Stimulated activated CD8-positive, alpha-beta memory T cell treated with anti-CD3 and anti-CD28 coated beads, Interleukin-4, amount 100 ng/mL, for 4 hours (primary cell): ENCODE results near the gene TCEAL1.
"Not testable (repeated sequence)": the region's sequence is repeated elsewhere in the genome, so short reads cannot be mapped to it uniquely, and the experiment has no call there.

Experiments used
- DNase-seq, 2 donors: peaks; one replicate each; pipeline ENCODE4 v3.0.0-alpha.2; 2020; ENCODE audit warnings: low read depth in 2 of 2, low spot score in 1 of 2

TCEAL1 gene, protein sequence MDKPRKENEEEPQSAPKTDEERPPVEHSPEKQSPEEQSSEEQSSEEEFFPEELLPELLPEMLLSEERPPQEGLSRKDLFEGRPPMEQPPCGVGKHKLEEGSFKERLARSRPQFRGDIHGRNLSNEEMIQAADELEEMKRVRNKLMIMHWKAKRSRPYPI

DNA sequence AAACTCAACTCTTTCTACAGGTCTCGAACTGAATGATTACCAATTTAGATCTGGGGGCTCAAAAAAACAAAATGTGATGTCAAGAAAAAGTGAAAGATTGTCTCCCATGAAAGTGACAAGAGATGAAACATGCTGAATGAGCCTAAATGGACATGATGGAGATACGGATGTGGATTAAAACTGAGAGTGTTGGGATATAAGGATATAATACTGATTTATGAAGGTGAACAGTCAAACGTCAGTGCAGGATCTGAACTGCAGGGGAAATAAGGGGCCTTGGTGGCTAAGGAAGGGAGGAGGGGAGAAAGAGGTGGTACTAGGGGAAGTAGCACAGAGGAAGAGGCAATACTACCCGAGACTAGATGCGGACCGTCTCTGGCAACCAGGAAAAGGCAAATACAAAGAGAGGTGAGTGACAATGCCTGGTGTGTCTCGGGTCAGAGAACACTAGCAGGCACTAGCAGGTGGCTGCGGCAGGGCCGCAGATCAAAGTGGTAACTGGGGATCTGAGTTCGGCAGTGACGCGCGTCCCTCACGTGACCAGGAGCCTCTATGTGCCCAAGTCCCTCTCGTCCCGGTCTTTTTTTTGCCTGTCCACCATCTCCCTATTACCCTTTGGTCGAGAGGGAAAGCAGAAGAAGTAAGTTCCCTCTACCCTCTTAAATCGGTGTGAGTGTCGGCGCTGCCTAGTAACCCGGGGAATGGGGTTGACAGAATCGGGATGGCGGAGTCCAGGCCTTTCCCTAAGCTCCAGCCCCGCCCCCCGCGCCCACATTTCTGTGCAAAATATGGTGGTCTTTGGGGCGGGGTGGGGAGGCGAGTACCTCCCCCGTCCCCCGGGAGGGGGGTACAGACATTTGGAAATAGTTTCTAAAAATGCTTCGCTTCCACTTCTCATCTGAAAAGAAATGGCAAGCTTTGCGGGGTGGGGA lies at the start of gene TCEAL1:
TSS of gene TCEAL1 (plus strand) at position 590 of the 932 bp plus-strand sequence. CDS start 942 bp downstream, outside the sequence.
- DNase-seq = no peak

GRCh38 chrX:103584596-103584995 lies 44.2 kb upstream of the TCEAL1 start:
- no peak for DNase-seq

GRCh38 chrX:103585411-103586313 lies 43.1 kb upstream of the TCEAL1 start, which contains the start of gene TCEAL4:
TCEAL4 (plus strand) TSS chrX:103585515; CDS start chrX:103586676, 1,161 bp downstream.
- peak in 1 of 2 donors; percentile 26 for DNase-seq

DNA sequence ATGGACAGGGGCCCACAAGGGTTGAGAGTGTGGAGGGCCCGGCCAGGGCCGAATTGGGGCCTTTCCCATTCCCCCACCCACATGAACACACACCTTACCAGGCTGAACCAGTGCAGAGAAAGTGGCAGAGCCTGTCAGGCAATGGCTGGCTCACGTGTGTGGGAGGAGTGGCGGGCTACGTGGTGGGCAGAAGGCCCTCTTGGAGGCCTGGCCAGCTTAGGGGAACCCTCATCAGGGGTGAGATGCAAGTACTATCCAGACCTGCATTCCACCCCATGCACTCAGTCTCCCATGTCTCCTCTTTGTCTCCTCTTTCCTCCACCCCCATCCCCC lies 42.5 kb upstream of the TCEAL1 start:
- DNase-seq = no peak

DNA sequence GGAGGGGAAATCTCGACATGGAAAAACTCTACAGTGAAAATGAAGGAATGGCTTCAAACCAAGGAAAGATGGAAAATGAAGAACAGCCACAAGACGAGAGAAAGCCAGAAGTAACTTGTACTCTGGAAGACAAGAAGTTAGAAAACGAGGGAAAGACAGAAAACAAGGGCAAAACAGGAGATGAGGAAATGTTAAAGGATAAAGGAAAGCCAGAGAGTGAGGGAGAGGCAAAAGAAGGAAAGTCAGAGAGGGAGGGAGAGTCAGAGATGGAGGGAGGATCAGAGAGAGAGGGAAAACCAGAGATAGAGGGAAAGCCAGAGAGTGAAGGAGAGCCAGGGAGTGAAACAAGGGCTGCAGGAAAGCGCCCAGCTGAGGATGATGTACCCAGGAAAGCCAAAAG lies 42.1 kb upstream of the TCEAL1 start:
- no peak for DNase-seq

GRCh38 chrX:103592295-103592694 lies 36.5 kb upstream of the TCEAL1 start:
- not testable (repeated sequence) for DNase-seq

GRCh38 chrX:103595202-103595601 lies 33.6 kb upstream of the TCEAL1 start:
- DNase-seq = not testable (repeated sequence)

- DNase-seq = no peak
Observed at GRCh38 chrX:103607364-103608305, 21.1 kb upstream of the TCEAL1 start, which contains the start of gene TCEAL3. TCEAL3 (plus strand) TSS chrX:103607963; CDS start chrX:103609065, 1,102 bp downstream.

- no peak for DNase-seq
Observed at GRCh38 chrX:103608306-103608963, 20.3 kb upstream of the TCEAL1 start.

GRCh38 chrX:103610282-103610681 lies 18.5 kb upstream of the TCEAL1 start:
- no peak for DNase-seq

- DNase-seq = no peak
Observed at GRCh38 chrX:103613362-103613890, 15.3 kb upstream of the TCEAL1 start.

DNA sequence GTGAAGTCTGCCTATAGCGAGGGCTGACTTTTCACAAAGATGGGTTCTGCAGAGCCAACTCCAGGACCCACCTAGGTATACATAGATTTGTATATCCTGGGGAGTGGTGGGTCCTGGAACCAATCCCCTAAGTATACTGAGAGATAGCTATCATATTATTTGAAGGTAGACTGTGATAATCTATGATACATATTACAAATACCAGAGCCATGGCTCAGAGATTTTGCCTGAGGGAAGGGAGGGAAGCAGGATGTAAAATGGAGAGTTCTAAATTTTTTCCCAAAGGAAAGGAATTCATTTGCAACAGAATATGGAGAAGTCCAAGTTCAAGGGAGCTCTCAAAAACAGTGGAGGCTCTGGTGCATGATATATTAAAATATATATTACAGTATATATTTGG lies 13.8 kb upstream of the TCEAL1 start:
- DNase-seq = no peak

- DNase-seq = no peak
Observed at GRCh38 chrX:103615781-103616371, 12.9 kb upstream of the TCEAL1 start.

DNA sequence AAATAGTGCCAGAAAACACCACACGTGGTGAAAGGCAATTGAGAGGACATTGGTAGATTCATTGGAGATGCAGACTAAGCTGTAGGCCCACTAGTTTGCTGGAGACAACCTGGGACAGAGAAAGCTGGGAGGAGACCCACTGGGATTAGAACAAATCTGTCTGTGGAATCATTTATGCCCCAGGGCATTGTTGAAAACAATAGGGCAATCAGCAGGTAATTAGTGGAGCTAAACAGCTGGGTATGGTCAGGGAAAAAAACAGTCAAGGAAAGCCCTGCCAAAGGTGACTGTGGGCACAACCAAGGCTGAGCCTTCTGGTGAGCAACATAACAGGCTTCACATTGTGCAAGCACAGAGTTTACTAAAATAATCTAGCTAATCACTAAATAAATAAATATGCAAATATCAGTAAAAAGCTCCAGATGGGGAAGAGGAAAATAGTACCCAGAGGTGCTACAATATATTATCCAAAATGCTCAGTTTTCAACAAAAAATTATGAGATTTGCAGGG lies 12.0 kb upstream of the TCEAL1 start:
- no peak for DNase-seq

GRCh38 chrX:103624111-103624510 lies 4.7 kb upstream of the TCEAL1 start:
- DNase-seq = no peak

DNA sequence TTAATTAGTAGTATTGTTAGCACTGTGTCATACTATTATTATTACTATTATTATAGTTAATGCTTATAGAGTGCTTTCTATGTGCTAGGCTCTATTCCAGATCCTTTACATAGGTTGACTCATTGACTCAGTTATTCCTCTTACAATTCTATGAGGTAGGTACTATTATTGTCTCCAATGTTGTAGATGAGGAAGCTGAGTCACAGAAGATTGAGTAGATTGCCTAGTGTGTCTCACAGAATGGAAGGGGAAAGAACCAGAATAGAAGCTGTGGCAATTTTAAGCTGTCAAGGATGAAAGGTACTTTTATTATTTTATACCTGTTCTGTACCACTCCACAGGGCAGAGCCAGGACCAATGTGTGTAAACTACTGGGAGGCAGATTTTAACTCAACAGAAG lies 1.9 kb upstream of the TCEAL1 start:
- no peak for DNase-seq

- no peak for DNase-seq
Observed at GRCh38 chrX:103629318-103630170, 769 bp downstream of the TCEAL1 start.

DNA sequence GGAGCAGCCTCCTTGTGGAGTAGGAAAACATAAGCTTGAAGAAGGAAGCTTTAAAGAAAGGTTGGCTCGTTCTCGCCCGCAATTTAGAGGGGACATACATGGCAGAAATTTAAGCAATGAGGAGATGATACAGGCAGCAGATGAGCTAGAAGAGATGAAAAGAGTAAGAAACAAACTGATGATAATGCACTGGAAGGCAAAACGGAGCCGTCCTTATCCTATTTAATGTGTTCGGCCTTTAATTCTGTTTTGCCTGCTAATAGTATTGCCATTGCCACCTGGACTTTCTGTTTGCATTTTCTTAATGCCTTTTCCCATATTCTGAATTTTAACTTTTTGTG lies 1.4 kb downstream of the TCEAL1 start:
- DNase-seq = no peak
